Measurements from ENCODE around the gene FARP2.

DNA sequence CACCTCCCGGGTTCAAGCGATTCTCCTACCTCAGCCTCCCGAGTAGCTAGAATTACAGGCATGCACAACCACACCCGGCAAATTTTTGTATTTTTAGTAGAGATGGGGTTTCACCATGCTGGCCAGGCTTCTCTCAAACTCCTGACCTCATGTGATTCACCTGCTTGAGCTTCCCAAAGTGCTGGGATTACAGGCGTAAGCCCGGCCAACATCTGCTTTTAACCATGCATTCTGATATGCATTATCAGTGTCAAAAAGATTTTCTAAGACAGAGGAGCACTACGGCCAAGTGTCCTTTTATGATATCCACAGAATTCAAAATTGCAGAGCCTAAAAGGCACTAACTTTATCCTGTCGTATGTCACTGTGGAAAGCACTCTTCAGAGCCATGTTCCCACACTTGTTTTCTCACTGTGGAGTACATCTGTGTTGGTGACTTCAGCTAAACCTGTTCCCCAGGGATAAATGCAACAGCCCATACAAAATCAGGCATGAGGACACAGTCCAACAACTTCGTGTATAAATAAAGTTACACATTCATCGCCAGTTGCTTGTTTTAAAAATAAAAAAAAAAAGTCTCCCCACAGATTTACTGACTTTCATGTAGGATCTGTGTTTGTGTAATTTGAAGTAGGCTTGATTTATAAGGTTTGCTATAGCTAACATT is 95.9 kb downstream of the FARP2 start:
- TF ChIP-seq, protein P1, sequence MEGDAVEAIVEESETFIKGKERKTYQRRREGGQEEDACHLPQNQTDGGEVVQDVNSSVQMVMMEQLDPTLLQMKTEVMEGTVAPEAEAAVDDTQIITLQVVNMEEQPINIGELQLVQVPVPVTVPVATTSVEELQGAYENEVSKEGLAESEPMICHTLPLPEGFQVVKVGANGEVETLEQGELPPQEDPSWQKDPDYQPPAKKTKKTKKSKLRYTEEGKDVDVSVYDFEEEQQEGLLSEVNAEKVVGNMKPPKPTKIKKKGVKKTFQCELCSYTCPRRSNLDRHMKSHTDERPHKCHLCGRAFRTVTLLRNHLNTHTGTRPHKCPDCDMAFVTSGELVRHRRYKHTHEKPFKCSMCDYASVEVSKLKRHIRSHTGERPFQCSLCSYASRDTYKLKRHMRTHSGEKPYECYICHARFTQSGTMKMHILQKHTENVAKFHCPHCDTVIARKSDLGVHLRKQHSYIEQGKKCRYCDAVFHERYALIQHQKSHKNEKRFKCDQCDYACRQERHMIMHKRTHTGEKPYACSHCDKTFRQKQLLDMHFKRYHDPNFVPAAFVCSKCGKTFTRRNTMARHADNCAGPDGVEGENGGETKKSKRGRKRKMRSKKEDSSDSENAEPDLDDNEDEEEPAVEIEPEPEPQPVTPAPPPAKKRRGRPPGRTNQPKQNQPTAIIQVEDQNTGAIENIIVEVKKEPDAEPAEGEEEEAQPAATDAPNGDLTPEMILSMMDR (IDR thresholded peaks at IDR 0.05) = no peak
- no peak for TF ChIP-seq POLR2A (IDR thresholded peaks at IDR 0.05)

All from lower leg skin (tissue), 3 donors.